Medulla oblongata (tissue), 1 donor: Measurements from ENCODE around the gene SLC25A39.
"Not testable (repeated sequence)": the region's sequence is repeated elsewhere in the genome, so short reads cannot be mapped to it uniquely, and the experiment has no call there.

Experiments used
- DNase-seq: peaks from one replicate; pipeline ENCODE4 v3.0.0-alpha.2; 2015; ENCODE audit errors: extremely low spot score

The SLC25A39 gene

DNA sequence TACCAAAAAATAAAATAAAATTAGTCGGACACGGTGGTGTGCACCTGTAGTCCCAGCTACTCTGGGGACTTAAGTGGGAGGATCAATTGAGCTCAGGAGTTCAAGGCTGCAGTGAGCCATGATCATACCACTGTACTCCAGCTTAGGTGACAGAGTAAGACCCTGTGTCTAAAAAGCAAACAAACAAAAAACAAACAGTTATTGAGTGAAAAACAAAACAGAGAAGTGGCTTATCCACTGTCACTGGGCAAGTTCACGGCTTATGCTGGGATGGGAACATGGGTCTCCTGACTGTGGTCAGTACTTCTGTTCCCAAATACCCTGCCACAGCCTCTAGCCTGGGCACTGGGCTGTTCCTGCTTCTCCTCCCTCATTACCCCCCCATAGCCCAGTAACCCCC, 10.9 kb upstream of the SLC25A39 start:
- no peak for DNase-seq

DNA sequence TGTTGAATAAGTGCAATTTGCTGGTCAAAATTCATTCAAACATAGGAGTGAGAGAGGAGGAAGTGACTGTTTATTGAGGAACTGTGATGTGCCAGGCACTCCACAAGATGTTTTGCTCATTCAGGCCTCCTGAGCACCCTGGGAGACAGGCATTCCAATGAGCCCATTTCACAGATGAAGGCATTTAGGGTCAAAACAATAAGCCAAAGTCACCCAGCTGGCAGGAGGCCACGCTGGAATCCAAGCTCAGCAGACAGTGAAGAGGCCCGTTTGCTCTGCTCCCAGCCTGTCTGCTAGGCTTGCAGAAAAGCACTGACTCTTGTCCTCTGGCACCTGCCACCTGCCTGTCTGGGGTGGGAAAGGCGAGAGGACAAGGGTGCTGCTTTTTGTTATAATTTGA, 10.1 kb upstream of the SLC25A39 start:
- DNase-seq = no peak

DNA sequence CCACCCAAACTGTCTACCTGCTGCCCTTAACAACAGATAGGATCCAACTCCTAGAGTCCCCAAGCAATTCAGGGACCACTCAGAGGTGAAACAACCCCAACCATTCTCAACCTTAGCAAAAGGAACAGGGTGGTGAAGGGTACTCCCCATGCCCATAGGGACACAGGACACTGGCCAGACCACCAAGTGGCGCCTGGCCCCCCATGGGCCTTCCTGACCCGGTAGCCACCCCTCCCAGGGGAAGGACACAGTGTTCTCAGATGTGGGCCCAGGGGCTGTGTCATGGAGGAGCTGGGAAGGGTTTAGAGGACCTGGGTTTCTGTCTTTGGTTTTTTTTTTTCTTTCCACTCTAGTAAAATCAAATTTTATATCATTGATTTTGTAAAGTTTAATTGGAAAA, 9.7 kb upstream of the SLC25A39 start:
- no peak for DNase-seq

DNA sequence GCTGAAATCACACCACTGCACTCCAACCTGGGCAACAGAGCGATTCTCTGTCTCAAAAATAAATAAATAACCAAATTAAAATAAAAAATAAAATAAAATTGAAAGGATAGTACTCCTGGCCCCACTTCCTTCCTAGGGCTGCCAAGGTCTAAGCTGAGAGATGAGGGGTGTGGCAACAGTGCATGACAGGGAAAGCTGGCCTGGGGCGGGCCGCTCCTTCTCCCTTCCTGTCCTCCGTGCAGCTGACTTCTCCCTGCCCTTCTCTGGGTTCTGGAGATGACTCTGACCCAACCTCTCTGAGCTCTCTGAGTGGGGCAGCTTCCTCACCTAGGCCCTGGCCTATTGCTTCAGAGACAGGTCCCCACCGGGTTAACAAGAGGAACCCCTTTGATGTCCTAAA, 8.7 kb upstream of the SLC25A39 start:
- no peak for DNase-seq

DNA sequence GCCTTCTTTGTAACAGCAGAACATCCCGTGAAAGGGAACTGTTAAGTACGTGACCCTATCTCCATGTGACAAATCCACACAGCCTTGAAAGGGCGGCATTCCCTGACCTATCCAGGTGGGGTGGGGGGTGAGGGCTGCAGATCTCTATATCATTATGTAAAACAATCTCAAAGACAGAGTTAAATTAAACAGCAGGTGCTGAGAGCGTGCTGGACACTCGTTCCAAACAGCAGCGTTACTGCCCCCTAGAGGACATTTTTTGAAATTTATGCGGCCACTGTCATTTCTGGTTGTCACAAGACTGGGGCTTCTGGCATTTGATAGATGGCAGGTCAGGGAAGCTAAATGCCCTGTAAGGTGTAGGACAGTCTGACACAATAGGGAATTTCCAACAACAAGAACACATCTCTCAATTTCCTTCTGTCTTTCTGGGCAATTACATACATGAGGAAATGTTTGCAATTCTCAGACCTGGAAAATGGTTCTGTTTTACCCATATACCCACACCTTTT, 6.7 kb upstream of the SLC25A39 start:
- peak; percentile 93 for DNase-seq

DNA sequence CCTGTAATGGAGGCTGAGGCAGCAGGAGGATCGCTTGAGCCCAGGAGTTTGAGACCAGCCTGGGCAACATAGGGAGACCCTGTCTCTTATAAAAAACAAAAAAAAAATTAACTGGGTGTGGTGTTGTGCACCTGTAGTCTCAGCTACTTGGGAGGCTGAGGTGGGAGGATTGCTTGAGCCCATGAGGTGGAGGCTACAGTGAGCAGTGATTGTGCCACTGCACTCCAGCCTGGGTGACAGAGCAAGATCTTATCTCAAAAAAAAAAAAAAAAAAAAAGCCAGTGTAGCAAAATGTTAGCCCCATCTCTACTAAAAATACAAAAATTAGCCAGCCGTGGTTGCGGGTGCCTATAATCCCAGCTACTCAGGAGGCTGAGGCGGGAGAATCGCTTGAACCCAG, 5.6 kb upstream of the SLC25A39 start:
- DNase-seq = not testable (repeated sequence)

DNA sequence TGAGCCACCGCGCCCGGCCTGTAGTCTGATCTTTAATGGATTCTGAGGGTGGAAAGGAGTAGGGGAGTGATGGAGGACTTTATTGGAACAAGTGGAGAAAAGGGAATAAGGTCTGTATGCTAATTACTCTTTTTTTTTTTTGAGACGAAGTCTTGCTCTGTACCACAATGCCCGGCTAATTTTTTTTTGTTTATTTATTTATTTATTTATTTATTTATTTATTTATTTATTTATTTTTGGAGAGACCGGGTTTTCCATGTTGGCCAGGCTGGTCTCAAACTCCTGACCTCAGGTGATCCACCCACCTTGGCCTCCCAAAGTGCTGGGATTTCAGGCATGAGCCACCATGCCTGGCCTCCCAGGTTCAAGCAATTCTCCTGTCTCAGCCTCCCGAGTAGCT, 4.9 kb upstream of the SLC25A39 start:
- not testable (repeated sequence) for DNase-seq

DNA sequence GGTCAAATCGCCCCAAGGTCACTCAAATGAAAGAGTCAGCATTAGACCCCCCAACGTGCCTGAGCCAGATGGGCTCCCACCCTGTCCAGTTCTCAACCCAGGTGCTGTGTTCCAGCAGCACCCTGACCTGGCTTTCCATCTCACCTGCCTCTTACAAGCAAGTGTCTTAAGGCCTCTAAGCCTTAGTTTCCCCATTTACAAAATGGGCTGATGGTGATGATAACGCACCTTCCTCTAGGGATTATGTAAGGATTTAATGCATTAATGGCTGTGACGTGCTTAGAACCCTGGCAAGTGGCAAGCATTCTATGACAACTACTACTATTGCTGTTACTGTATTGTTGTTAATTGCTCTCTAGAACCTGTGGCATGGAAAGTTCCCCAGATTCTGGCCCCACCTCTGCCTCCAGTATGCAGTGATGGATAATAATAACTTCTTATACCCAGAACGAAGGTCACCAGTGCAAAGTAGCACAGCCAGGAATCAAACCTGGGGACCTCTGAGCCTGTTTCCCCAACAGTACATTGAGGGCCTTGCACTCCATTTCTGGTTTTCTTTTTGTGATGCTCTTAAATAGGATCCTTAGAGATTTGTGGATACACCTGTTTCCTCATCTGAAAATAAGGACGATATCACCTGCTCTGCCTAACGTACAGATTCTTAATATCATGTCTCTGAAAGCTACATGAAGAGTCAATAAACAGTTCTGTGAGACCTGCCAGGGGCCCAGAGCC, 3.3 kb upstream of the SLC25A39 start:
- no peak for DNase-seq

DNA sequence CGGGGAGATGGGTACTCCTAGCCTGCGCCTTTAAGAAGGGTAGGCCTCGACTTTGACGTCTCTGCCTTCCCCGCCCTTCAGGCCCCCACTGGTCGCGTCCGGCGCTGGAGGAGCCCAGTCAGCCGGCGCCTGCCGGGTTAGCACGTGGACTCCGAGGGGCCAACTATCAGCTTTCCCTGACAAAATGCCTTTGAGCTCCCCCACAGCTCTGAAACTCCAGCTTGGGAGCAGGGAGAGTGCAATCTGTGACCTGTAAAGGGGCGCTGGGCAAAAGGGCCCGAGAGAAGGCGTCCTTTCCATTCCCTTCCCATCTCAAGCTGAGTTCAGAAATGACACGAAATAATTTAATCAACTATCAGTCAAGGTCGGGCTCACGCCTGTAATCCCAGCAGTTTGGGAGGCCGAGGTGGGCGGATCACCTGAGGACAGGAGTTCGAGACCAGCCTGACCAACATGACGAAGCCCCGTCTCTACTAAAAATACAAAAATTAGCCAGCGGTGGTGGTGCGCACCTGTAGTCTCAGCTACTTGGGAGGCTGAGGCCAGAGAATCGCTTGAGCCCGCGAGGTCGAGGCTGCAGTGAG, 2.3 kb upstream of the SLC25A39 start:
- DNase-seq = peak; percentile 98

DNA sequence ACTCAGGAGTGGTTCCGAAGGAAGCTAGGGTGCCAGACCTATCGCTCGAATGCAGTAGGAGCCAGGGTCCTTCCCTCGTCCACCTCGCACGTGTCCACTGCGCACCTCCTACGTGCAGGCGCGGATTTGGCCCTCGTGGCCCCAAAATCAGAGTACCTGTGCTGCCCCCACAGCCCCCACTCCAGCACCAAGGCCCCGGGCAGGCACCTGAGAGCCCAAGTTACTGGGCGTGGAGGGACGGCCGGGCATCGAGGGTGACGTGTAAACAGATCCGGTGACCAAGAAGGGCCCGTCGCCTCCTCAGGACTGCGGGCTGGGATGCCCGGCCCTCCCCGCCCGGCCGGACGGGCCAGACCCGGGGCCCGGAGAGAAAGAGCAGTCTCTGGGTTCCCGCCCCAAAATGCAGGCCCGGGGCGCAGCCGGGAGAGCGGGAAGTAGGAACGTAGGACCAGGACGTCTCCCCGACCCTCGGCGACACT, 492 bp downstream of the SLC25A39 start:
- no peak for DNase-seq

DNA sequence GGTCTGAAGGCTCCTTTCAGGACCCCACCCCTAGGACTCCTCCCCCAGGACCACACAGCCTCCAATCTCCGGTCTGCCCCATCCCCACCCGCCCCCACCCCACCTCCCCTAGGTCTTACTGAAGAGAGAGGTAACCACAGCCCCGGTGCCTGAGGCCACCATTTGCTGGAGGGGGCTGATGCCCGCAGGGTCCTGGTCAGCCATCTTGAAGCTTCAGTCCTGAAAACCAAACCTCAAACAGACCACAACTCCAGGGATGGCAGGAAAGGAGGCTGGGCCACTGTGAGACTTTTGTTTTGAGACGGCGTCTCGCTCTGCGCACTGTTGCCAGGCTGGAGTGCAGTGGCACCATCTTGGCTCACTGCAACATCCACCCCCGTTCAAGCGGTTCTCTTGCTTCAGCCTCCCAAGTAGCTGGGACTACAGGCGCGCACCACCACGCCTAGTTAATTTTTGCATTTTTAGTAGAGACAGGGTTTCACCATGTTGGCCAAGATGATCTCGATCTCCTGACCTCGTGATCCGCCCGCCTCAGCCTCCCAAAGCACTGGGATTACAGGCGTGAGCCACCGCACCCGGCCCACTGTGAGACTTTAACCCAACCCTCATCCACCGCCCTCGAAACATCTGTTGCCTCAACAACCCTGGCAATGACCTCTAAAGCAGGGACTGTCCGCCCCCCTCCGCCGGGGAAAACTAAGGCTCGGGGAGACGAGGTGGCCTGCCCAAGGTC, 1.1 kb downstream of the SLC25A39 start:
- no peak for DNase-seq

DNA sequence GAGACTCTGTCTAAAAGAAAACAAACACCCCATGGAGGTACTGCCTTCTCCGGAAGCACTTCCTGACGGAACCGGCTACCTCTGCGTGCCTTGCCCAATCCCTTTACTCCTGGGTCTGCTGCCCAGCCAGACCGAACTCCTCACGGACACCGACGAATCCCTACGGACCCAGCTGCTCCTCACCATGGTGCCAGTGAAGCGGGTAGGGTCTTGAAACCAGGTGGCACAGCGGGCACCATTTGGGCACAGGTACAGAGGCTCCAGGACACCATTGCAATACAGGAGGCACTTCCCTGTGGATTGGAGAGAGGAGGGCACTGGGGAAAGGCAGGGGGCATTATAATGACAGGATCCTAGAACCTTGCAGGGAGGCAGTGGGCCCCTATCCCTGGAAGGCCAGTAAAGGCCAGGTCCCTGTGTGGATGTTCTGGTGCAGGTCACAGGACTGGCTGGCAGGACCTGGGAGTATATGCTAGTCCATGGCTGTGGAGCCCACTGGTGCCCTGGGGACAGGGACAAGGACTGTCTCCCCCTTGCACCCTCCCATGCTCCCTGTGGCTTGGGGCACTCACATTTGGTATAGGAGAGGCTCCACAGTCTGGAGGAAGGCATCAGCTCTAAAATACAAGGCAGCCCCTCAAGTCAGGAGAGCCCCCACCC, 2.3 kb downstream of the SLC25A39 start:
- DNase-seq = no peak

DNA sequence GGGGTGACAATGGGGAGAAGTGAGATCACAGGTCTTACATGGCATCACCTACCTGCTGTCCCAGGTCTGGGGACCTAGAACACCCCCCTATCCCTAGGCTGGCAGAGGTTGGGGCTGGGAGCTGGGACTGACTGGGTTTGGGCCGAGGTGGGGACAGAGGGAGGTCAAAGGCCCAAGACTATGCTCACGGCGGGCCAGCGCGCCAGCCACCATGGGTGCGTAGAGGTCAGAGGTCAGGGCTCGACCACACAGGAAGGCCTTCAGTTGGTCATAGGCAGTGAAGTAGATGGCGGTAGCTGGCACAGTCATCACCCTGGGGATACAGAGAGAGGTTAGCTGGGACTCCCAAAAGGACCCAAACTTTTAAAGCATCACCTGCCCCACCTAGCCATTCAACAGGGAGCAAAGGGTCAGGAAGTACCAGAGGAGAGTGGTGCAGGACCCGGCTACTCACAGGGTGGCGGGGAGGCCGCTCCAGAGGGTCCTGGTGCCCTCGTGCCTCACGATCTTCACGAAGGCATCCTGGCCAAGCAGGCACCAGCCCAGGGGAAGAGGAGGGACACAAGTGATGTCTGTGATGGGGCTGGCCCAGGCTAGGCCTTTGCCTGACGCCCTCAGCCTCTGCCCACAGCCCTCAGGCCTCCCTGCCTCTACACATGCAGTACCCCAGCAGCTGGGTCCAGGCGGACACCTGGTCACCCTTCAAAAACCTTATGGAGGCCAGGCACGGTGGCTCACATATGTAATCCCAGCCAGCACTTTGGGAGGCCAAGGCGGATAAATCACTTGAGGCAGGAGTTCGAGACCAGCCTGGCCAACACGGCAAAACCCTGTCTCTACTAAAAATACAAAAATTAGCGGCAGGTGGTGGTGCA, 3.1 kb downstream of the SLC25A39 start:
- no peak for DNase-seq

DNA sequence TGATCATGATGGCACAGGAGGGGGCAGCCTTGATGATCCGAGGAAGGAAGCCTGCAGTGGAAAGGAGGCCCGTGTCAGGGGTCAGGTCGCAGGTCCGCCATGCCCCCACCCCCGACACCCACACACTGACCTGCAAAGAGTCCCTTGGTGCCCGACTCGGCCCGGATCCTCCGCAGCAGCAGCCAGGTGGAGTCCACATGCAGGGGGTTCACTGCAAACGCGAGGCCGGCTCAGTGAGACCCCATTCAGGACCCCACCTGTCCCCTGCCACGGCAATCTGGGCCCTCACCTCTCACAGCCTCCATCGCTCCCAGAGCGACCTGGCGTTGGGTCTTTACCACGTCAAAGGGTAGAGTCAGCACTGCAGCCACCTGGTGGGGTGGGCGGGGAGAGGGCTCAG, 4.6 kb downstream of the SLC25A39 start:
- no peak for DNase-seq

DNA sequence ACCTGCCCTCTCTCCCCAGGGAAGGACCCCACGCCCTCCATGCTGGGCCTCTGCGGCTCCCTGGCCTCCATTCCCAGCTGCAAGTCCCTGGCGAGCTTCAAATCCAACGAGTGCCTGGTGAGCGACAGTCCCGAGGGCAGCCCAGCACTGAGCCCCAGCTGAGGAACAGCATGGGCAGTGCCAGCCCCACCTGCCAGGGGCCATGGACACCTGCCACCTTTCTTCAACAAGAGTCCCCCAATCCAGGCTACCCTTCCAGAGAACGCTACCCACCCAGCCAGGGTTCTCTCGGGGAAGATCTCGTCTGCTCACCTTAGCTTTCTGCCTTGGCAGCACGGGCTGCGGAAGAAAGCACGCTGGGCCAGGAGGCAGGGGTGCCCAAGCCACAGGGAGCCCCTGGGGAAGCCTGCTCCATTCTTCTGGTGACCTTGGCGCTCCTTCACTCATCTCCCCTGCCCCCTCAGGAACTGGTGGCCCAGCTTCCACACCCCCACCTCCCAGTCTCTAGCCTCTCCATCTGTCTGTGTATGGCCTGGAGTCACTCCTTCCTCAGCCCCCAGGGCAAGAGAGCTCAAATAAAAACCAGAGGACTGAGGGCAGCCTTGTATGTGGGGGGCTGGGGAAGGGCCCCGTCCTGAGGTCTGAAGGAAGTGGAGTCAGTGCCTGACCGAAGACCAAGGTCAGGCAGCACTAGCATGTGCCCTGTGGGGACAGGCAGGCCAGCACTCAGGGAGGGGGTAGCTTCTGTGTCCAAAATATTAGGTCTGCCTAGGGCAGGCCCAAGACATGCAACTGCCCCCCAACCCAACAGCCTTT, 6.3 kb downstream of the SLC25A39 start:
- DNase-seq = no peak

DNA sequence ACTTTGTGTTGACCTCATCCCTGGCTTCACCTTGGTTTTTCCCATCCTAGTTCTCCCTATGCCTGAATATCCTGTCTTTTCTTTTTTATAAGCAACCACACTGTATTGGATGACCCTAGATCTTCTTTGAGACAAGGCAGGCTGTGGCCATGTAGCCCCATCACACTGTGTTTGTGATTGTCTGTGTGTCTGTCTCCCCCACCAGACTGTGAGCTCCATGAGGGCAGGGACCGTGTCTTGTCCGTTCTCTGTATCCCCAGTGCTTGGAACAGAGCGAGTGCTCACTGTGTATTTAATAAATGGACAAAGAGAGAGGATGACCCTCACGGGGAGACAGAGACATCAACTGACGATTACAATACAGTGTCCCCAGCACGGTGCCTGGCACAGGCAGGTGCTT, 7.1 kb downstream of the SLC25A39 start:
- DNase-seq = no peak

DNA sequence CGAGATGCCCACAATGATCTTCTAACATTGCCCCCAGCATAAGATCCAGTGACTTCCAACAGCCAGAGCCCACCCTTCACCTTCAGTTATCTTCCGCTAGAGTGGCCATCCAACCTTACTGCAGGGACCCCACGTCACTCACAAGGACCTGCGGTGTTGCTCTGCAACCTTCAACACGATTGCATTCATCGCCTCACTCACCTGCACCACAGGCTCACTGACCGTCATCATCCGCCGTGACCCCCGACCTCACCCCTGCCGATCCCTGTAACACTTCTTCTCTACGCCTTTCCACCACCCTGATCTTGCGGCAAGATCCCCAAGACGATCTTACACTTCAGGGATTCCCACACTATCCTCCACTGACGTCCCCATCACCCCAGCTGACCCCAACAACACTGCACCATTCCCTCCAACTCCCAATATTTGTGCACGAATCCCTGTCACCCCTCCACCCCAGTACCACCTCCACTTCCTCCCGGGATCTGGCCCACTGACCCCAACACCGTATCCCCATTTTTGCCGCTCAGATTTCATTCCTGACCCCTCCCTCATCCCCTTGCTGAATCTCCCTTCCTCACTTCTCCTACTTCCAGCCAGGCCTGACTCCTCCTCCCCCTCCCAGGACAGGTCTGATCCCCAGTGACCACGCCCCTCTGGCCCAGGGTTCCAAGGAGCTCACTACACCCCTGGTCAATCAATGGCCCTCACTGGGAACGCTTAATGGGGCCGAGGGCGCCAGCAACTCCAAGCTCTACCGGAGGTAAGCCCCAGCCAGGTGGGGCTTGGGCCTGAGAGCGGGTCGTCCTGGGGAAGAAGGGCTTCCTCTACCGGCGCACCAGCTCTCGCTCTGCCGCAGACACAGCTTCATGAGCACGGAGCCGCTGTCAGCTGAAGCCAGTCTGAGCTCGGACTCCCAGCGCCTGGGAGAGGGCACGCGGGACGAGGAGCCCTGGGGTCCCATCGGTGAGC, 8.6 kb downstream of the SLC25A39 start:
- DNase-seq = no peak

DNA sequence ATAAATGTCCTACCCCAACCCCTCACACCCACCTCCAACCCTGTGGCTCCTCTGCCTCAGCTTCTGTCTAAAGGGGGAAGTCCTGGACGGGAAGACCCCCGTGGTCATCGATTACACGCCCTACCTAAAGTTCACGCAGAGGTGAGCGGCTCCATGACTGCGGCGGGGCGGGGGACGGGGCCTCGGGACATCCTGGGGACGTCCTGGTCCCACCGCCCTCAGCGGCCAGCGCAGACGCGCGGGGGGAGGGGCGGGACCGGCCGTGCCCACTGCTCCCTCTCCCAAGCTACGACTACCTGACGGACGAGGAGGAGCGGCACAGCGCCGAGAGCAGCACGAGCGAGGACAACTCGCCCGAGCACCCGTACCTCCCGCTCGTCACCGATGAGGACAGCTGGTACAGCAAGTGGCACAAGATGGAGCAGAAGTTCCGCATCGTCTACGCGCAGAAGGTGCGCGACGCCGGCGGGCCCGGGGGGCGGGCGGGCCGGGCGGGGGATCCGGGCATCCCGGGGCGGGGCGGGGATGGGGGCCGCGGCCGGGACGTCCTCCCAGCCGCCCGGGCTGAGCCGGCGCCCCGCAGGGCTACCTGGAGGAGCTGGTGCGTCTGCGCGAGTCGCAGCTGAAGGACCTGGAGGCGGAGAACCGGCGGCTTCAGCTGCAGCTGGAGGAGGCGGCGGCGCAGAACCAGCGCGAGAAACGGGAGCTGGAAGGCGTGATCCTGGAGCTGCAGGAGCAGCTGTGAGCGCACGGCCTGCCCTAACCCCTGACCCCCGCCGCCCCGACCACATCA, 9.6 kb downstream of the SLC25A39 start:
- DNase-seq = no peak
